HG03196 (cell line): Measurements from ENCODE around the gene RPRM.
"Not testable (repeated sequence)": the region's sequence is repeated elsewhere in the genome, so short reads cannot be mapped to it uniquely, and the experiment has no call there.

Experiments
- ATAC-seq: cut with Tn5 transposase; IDR thresholded peaks from one replicate; pipeline ENCODE4 v1.9.1; 2021; ENCODE audit not compliant: unreplicated experiment

Gene RPRM

GRCh38 chr2:153461453-153461852, 17.1 kb downstream of the RPRM start:
- ATAC-seq, result no peak

GRCh38 chr2:153455861-153456260, 22.7 kb downstream of the RPRM start:
- no peak for ATAC-seq

DNA sequence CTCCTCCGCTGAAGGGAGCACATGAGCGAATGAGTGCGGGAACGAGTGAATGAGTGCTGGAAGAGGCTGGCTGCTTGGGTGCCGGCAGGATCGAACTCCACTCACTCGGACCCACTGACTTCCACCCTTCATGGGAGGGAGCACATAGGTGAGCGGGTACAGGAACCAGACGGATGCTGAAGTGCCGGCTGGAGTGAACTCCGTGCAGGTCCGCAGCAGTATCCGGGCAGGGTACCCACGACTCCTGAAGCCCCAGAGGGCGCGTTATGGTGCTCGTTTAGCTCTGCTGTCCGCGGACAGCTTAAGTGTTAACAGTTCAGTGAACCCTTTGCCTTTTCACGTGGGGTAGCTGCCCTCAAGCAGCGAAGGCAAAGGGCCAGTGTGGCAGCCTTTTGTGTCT, 23.2 kb downstream of the RPRM start:
- ATAC-seq, result no peak

DNA sequence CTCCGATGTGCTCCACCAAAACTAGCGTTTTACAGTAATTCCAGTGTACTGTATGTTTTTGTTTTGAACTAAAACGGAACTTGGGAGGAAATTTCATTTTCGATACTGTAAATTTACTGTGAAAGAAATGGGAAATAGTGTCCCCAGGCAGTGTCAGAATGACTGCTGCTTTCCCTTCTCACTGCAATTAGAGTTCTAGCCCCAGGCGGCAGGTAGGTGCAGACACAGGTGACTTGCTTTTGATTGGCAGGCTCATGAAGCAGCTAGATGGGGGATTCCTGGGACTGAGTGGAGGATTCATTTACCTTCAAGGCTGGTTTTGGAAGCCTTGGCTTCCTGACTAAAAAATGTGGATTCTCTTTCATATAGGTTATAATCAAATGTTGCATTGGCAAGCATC, 27.0 kb downstream of the RPRM start:
- no peak for ATAC-seq

DNA sequence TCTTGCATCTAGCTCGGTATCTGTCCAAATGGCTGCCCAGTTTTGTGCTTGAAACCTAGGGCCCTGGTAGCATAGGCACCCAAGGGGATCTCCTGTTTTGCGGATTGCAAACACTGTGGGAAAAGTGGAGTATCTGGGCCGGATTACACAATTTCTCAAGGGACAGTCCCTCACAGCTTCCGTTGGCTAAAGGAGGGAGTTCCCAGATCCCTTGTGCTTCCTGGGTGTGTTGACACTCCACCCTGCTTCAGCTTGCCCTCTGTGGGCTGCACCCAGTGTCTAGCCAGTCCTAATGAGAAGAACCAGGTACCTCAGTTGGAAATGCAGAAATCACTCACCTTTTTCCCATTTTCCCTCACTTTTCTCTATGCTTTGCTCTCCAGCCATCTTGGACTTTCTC, 35.5 kb downstream of the RPRM start:
- ATAC-seq, result no peak

- ATAC-seq, result not testable (repeated sequence)
Measured at GRCh38 chr2:153442616-153443015, 35.9 kb downstream of the RPRM start.

- not testable (repeated sequence) for ATAC-seq
Measured at GRCh38 chr2:153440090-153440489, 38.5 kb downstream of the RPRM start.

DNA sequence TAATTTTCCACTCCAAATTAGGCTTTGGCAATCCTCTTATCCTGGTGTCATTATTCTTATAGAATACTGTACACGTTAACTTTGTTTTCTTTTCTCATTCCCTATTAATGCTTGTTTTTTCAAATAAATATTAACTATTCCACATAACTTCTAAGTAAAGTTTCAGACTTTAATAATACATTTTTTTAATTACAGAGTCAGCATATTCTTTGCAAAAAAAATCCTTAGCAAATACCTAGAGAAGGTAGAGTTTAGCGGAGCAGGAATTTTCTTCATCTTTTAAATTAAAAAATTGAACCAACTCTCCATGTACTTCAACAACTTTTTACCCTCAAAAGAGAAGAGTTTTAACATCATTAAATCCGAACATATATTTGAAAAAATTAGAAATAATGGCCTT, 45.2 kb downstream of the RPRM start:
- no peak for ATAC-seq

DNA sequence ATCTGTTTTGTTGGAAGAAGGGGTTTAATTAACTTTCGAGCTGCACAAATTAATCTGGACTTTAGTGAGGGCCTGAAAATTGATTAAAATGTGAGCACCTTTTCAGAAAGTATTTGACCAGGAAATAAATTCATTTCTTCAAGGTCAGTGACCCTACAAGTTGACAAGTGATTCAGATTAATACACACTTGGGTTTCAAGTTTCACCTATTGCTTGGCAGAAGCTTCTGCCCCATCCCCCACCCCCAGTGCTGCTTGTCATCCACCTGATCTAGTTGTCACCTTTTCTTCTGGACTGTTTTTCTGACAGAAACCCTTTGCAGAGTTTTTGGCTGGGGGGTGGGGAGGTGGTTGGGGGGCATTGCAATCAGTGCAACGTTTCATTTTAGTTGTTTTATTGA, 46.2 kb downstream of the RPRM start:
- ATAC-seq, result no peak

GRCh38 chr2:153431114-153431513, 47.4 kb downstream of the RPRM start:
- ATAC-seq, result no peak
